ENCODE data around the gene JAK2.

The JAK2 gene

DNA sequence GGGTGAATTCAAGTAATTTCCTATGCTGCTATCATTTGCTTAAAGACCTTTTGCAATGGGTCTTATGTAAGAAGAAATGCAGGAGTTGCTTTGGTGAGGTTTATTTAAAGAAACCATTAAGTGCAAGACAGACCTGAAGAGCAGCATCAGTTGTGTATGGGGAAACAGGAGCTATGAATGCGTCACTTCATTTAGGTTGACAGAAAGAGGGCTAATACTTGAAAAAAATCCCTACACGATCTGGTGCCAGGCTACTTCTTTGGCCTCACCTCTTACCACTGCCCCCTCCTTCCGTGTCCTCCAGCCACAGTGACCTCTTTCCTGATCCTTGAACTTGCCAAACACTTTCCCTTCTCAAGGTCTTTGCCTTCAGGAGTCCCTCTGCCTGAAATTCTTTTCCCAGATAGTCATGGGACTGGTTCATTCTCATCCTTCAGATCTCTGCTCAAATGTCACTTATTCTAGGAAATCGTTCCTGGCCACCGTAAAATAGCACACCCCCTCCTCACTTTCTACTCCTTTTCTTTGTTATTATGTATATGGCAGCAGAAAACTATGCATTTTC is 1.4 kb upstream of the JAK2 start:
- no peaks in the 10 kb centered on the region for H3F3A ChIP-seq (ENCODE audit: low read depth)
- H3K9me3 ChIP-seq (ENCODE audit: insufficient read depth, low read depth, low read length): no peaks in the 10 kb centered on the region
- H4K20me1 ChIP-seq (ENCODE audit: insufficient read depth, low read length, poor library complexity, severe bottlenecking): no peaks in the 10 kb centered on the region
- H3K4me2 ChIP-seq (ENCODE audit: low read depth, low read length, poor library complexity, severe bottlenecking): peak overlapping the region; percentile 85
- peak overlapping the region; percentile 93; the same call in 1 of the 2 replicates for H2AFZ ChIP-seq (ENCODE audit: low read length)
- no peaks in the 10 kb centered on the region for H3K36me3 ChIP-seq (ENCODE audit: insufficient read depth, low read length)
- peak overlapping the region; percentile 80 for H3K4me3 ChIP-seq (ENCODE audit: low read length, poor library complexity, severe bottlenecking)
- no peaks in the 10 kb centered on the region for H3K27me3 ChIP-seq (ENCODE audit: insufficient read depth, low read length, poor library complexity, severe bottlenecking)
- no peaks in the 10 kb centered on the region for H3K9me2 ChIP-seq (replicated peaks; ENCODE audit: low read depth, low read length)
- TF ChIP-seq, protein P1, sequence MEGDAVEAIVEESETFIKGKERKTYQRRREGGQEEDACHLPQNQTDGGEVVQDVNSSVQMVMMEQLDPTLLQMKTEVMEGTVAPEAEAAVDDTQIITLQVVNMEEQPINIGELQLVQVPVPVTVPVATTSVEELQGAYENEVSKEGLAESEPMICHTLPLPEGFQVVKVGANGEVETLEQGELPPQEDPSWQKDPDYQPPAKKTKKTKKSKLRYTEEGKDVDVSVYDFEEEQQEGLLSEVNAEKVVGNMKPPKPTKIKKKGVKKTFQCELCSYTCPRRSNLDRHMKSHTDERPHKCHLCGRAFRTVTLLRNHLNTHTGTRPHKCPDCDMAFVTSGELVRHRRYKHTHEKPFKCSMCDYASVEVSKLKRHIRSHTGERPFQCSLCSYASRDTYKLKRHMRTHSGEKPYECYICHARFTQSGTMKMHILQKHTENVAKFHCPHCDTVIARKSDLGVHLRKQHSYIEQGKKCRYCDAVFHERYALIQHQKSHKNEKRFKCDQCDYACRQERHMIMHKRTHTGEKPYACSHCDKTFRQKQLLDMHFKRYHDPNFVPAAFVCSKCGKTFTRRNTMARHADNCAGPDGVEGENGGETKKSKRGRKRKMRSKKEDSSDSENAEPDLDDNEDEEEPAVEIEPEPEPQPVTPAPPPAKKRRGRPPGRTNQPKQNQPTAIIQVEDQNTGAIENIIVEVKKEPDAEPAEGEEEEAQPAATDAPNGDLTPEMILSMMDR (conservative IDR thresholded peaks at IDR 0.05; ENCODE audit: low read length): no peak
- peaks cover 14% of the 10 kb centered on the region for H3K79me2 ChIP-seq (ENCODE audit: insufficient read depth, low read length)
- peaks cover 30% of the 10 kb centered on the region for H3K4me1 ChIP-seq (ENCODE audit: insufficient read depth, low read length, poor library complexity, severe bottlenecking)
- peak overlapping the region; percentile 80 for H3K9ac ChIP-seq (ENCODE audit: low read depth, low read length, poor library complexity, severe bottlenecking)

DNA sequence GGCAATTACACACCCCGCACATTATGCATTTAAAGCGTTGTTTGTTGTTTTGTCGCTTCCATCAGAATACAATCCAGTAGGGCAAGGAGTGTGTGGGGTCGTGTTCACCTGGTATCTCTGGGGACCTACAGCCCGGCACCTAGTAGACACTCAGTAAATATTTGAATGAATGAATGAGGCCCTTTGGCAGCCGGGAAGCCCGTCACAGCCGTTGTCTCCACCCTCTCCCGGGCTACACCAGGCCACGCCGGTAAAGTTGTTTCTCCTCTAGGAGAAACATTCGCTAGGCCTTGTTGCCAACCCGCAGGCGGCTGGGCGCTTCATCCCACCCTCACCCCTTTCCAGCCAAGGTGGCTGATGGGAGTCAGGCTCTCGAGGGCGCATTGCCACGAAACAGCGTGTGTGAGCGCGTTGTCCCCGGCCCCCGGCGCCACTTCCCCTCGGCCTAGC is 876 bp upstream of the JAK2 start:
- TF ChIP-seq, protein P1 (conservative IDR thresholded peaks at IDR 0.05; ENCODE audit: low read length): no peak
- no peak for TF ChIP-seq EZH2phosphoT487 (IDR thresholded peaks at IDR 0.05; ENCODE audit: borderline replicate concordance)
- peak overlapping the region; percentile 80 for H3K9ac ChIP-seq (ENCODE audit: low read depth, low read length, poor library complexity, severe bottlenecking)
- peaks cover 20% of the 10 kb centered on the region for H3K79me2 ChIP-seq (ENCODE audit: insufficient read depth, low read length)
- H3K27me3 ChIP-seq (ENCODE audit: insufficient read depth, low read length, poor library complexity, severe bottlenecking): no peaks in the 10 kb centered on the region
- no peaks in the 10 kb centered on the region for H3K9me3 ChIP-seq (ENCODE audit: insufficient read depth, low read depth, low read length)
- peaks cover 35% of the 10 kb centered on the region for H3K4me1 ChIP-seq (ENCODE audit: insufficient read depth, low read length, poor library complexity, severe bottlenecking)
- peak overlapping the region; percentile 93 for H2AFZ ChIP-seq (ENCODE audit: low read length)
- no peaks in the 10 kb centered on the region for H3F3A ChIP-seq (ENCODE audit: low read depth)
- H4K20me1 ChIP-seq (ENCODE audit: insufficient read depth, low read length, poor library complexity, severe bottlenecking): no peaks in the 10 kb centered on the region
- H3K36me3 ChIP-seq (ENCODE audit: insufficient read depth, low read length): no peaks in the 10 kb centered on the region
- H3K4me2 ChIP-seq (ENCODE audit: low read depth, low read length, poor library complexity, severe bottlenecking): peak overlapping the region; percentile 85
- H3K9me2 ChIP-seq (replicated peaks; ENCODE audit: low read depth, low read length): no peaks in the 10 kb centered on the region
- H3K4me3 ChIP-seq (ENCODE audit: low read length, poor library complexity, severe bottlenecking): peak overlapping the region; percentile 80

DNA sequence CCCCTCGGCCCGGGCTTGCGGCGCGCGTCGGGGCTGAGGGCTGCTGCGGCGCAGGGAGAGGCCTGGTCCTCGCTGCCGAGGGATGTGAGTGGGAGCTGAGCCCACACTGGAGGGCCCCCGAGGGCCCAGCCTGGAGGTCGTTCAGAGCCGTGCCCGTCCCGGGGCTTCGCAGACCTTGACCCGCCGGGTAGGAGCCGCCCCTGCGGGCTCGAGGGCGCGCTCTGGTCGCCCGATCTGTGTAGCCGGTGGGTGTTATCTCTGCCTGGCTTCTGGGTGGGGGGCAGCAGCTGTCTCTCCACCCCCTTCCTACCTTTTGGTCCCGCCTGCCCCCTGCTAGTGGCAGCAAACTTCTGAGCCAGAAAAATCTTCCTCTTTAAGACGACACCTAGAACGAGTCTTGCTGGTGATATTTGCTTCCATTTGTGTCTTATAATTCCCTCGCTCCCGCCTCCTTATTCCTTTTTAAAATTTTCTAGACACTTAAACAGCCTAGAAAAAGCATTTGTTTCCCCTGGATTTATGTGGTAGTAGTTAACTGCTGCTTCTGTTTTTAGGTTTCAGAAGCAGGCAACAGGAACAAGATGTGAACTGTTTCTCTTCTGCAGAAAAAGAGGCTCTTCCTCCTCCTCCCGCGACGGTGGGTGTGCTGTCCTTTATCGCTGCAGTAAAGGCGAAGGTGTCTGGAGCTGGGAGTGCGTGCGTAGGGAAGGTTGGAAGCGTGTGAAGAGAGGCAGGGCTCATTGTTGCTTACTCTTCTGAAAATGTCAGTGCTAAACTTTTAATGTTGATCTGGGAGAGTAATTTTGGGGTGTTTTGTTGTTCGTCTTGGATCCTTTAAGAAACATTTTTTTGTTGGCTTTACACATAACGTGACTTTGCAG is 554 bp downstream of the JAK2 start:
- TF ChIP-seq, protein P1 (conservative IDR thresholded peaks at IDR 0.05; ENCODE audit: low read length): no peak
- TF ChIP-seq EZH2phosphoT487 (IDR thresholded peaks at IDR 0.05; ENCODE audit: borderline replicate concordance): no peak
- Histone ChIP-seq H3K9me2 (replicated peaks; ENCODE audit: low read depth, low read length) (no peaks in the 10 kb centered on the region), H3K9me3 (ENCODE audit: insufficient read depth, low read depth, low read length) (no peaks in the 10 kb centered on the region), H3K9ac (ENCODE audit: low read depth, low read length, poor library complexity, severe bottlenecking) (peak overlapping the region; percentile 80), H3K27me3 (ENCODE audit: insufficient read depth, low read length, poor library complexity, severe bottlenecking) (no peaks in the 10 kb centered on the region), H2AFZ (ENCODE audit: low read length) (peak overlapping the region; percentile 93), H3K4me3 (ENCODE audit: low read length, poor library complexity, severe bottlenecking) (peak overlapping the region; percentile 80), H3K4me1 (ENCODE audit: insufficient read depth, low read length, poor library complexity, severe bottlenecking) (peaks cover 40% of the 10 kb centered on the region), H3K79me2 (ENCODE audit: insufficient read depth, low read length) (peaks cover 31% of the 10 kb centered on the region), H3K36me3 (ENCODE audit: insufficient read depth, low read length) (no peaks in the 10 kb centered on the region), H3K4me2 (ENCODE audit: low read depth, low read length, poor library complexity, severe bottlenecking) (peak overlapping the region; percentile 90), H3F3A (ENCODE audit: low read depth) (no peaks in the 10 kb centered on the region), H4K20me1 (ENCODE audit: insufficient read depth, low read length, poor library complexity, severe bottlenecking) (no peaks in the 10 kb centered on the region)

Data from Loucy (cell line).